CD4-positive, alpha-beta T cell treated with Interleukin-6 at 100 ng/mL for 8 hours (primary cell): ENCODE results near the gene FBXO40.
"Not testable (repeated sequence)": the region's sequence is repeated elsewhere in the genome, so short reads cannot be mapped to it uniquely, and the experiment has no call there.

Experiments
- DNase-seq: peaks from one replicate; pipeline ENCODE4 v3.0.0-alpha.2; 2020; ENCODE audit warnings: mixed read lengths, low spot score

Gene FBXO40, protein sequence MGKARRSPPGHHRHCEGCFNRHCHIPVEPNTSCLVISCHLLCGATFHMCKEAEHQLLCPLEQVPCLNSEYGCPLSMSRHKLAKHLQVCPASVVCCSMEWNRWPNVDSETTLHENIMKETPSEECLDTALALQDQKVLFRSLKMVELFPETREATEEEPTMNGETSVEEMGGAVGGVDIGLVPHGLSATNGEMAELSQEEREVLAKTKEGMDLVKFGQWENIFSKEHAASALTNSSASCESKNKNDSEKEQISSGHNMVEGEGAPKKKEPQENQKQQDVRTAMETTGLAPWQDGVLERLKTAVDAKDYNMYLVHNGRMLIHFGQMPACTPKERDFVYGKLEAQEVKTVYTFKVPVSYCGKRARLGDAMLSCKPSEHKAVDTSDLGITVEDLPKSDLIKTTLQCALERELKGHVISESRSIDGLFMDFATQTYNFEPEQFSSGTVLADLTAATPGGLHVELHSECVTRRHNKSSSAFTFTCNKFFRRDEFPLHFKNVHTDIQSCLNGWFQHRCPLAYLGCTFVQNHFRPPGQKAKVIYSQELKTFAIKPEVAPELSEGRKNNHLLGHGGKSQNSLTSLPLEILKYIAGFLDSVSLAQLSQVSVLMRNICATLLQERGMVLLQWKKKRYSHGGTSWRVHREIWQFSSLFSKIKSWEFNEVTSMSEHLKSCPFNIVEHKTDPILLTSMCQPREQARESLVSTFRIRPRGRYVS

DNA sequence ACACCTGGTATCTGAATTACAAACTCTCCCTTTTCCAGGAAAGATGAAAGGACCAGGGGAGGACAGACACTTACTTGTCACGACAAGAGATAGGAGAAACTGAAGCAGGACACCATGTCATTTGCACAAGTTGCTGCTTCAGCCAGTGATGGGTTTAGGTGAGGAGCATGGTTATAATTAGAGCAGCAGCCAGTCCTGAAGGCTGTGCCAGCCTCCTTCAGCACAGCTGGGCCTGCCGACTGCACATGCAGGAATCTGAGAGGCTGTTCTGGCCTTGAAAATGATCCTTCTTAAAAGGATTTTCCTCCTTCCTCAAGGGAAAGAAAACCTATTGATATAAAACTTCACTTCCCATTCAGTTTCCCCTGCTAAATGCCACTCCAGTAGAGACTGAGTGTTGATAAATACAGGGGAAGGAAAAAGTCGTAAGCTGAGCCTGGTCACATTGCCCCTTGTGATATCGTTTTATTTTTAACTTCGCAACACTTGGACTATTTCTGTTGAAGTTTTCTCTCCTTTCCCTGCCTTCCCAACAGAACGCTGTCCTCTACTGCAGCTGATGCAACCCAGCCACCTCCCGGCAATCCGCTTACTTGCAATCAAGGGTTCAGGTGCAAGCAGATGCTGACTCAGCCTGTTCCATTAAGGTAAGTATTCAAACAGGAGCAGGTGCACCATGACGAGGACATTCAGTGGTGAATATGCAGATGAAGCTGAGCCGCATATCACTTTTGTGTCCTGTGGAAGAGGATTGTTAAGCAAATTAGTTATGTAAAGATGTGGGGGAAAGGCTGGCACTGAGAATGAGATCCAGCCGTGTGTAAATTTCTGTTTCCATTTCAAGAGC, at the start of gene FBXO40:
FBXO40 (plus strand) TSS at position 524 of the 847 bp plus-strand sequence. CDS start 27,197 bp downstream, outside the sequence.
- no peak for DNase-seq

DNA sequence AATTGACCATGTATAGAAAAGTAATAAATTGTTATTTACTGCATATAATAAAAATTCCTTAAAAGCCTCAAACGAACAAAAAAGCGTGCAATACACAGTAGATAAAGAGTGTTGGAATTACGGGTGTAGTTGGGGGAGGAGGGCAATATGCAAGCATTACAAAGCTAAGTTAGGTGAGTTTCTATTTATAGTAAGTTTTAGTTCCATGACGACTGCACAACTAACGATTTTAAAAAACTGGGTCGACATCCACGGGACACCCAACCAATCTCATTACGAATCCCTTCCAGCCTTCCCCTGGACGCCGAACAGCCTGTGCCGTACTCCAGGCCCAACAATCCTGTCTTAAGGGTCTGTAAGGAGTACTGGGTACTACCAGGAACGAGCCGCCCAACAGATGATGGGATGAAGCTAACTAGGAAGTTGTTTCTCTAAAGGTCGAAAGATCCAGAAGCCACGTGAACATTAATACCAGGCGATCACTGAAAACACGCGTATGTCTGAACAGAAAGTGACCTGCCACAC, 48.1 kb upstream of the FBXO40 start:
- no peak for DNase-seq

DNA sequence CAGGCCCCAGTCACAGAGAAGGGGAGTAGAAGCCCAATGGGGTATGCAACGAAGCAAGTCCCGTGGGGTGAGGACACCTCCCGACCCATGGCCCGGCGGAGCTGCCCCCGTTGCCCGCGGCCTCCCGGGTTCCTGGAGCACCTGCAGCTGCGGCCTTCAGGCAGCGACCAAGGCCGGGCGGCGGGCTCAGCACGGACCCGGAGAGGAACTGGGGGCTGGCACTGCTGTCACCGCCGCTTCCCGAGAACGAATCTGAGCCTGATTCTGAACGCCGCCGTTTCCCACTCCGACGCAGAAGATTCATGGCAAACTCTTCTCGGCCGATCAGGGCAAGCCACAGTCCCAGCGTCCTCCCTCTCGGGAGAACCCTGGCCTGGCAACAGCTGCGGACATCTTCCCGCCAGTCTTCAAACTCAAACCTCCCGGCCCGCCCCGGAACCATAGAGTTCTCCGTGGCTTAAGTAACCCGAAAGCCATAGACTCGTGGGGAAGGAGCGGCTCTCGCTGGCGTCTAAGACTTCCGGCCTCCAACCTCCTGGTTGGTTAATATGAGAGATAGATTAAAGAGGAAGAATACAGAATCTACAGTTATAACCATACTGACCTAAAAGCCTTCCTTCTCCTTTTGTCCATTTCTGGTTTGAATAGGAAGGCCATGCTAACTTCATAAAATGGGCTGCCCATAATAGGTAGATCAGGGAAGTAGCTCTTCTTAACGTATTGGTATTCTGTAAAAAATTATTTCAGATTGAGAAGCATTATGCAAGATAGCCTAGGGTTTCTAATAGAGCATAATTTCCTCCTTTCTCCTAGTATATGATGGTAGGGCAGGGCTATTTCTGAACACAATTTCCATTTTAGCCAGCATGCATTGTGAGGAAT, 47.4 kb upstream of the FBXO40 start, which contains the start of gene POLQ:
POLQ (minus strand) TSS at position 415 of the 882 bp plus-strand sequence; CDS start at position 304, 111 bp downstream.
- peak; percentile 88 for DNase-seq

DNA sequence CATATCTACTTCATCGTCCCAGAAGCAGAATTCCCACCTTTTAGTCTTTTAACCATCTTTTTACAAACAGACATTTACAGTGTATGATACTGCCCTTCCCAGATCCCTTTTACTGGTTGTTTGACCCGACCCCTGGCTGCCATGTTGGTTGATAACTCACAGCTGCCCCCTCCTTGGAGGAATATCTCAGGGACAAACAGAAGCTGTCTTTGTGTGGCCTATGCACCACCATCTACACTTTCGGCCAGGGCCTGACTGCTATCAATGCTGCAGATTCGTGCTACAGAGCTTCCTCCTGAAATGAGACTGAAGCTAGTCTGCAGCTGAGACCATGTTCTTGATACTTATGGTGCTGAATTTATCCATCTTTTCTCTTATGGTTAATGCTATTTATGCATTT, 40.8 kb upstream of the FBXO40 start:
- DNase-seq, result no peak

DNA sequence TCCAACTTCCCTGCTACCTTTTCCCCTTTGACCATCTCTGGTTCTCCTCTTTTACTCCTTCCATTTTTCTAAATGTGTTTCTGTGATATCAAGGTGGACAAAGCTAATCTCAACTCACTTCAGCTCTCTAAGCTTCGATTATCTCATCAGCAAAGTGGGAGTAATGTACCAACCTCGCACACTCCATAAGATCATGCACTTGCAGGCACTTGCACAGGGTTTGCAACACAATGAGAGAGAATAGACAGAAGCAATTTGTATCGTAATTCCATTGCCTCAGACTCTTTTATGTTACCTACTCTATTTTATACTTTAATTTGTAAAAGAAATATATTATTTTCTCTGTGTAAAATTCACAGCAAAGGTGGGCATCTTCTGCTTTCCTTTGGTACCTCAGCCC, 40.4 kb upstream of the FBXO40 start:
- no peak for DNase-seq

DNA sequence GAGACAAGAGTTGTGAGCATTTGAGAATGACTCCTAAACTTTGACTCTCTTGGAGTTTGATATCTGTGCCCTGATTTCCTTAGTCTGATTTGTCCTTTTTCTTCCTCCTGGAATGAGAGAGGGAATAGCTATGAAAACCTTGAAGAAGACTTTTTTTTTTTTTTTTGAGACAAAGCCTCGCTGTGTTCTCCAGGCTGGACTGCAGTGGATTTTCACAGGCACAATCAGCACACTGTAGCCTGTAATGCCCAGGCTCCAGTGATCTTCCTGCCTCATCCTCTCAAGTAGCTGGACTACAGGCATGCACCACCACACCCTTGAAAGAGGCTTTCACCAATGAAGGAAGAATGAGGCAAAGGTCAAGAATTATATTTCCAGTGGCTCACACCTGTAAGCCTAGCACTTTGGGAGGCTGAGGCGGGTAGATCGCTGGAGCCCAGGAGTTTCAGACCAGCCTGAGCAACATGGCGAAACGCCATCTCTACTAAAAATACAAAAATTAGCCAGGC, 35.7 kb upstream of the FBXO40 start:
- DNase-seq, result no peak

DNA sequence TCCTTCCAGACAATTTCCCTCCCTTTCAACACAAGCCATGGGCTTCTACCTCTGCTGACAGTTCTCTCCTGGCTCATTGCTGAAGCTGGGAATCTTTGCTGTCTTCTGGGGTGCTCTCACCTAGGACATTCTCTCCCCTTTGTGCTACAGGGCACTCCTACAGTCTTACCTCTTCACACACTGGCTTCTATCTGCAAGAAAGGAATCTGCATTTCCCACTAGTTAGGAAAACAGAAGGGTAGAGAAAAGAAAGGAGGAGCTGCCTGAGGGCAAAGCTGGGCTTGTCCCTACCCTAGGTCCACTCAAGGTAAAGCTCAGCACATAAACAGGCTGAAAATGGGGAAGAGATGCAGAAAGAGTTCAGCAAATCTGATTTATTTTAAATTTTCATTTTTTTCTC, 31.0 kb upstream of the FBXO40 start:
- DNase-seq, result no peak

DNA sequence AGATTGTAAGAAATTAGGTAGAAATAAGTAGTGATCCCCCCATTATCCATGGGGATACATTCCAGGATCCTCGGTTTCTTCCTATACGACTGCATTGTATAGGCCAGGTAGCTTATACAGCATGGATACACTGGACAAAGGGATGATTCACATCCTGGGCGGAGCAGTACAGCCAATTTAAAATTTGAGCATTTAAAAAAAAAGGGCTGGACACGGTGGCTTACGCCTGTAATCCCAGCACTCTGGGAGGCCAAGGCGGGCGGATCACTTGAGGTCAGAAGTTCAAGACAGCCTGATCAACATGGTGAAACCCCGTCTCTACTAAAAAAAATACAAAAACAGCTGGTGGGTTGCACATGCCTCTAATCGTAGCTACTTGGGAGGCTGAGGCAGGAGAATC, 26.4 kb upstream of the FBXO40 start:
- no peak for DNase-seq

DNA sequence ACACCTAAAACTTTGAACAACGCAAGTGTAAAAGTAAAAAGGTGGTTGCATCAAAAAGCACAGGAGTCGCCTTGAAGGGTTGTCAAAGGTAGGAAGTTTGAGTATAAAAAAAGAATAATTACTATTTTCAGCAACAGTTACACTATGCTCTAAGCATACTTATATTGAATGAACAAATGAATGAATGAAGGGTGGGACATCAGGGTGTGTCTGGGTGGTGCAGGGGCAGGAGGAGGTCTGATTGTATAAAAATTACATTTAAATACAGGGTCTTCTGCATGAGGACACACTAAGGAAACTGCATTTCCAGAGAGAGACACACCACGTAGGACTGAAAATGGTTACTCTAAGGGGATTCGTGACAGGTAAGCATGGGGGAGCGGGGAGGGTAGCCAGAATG, 25.5 kb upstream of the FBXO40 start, which contains the start of gene ARGFX:
ARGFX (plus strand) TSS at position 301 of the 400 bp plus-strand sequence. CDS start 2,765 bp downstream, outside the sequence.
- DNase-seq, result no peak

DNA sequence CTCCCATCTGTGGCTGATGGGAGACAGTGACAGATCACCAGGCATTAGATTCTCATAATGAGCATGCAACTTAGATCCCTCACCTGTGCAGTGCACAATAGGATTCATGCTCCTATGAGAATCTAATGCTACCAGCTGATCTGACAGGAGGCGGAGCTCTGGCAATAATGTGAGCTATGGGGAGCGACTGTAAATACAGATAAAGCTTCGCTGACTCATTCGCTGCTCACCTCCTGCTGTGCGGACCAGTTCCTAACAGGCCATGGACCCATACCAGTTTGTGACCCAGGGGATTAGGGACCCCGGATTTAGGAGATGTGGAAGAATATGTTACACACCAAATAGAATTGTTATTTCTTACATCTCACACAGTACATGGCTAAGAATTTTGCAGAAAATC, 18.7 kb upstream of the FBXO40 start:
- DNase-seq, result no peak

DNA sequence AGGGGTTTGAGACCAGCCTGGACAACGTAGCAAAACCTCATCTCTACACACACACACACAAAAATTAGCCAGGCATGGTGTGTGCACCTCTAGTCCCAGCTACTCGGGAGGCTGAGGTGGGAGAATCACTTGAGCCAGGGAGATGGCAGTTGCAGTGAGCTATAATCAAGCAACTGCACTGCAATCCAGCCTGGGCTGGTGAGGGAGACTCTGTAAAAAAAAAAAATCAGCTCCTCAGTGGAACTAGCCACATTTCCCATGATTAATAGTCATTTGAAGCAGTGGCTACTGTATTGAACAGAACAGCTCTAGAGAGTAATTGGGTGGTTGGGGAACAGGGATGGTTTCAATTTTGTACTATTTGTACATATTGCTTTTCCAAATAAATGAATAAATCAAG, 11.5 kb upstream of the FBXO40 start:
- DNase-seq, result no peak

DNA sequence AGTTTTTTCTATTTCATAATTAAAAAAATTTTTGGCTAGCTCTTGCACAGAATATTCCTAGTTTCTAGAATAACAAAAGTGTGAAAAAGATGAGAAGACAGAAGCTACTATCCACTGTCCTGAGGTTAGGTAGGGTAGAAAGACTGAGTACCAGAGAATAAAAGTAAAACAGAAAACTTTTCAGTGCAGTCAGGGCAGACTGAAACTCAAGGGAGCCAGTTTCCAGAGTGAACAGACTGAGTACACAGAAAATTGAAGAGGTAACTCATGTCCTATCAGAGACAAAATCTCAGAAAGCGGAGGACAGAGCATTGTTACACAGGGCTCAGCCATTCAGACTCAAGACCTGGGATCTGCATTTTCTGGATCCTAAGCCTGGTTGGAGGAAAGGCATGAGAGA, 8.8 kb upstream of the FBXO40 start:
- DNase-seq, result no peak

DNA sequence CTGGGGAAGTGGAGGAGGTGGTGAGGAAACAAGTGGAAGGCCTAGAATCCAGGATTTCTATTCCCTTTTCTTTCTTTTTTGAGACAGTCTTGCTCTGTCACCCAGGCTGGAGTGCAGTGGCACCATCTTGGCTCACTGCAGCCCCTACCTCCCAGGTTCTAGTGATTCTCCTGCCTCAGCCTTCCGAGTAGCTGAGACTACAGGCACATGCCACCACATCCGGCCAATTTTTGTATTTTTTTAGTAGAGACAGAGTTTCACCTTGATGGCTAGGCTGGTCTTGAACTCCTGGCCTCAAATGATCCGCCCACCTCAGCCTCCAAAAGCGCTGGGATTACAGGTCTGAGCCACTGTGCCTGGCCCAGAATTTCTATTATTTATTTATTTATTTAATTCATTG, 627 bp downstream of the FBXO40 start:
- not testable (repeated sequence) for DNase-seq

DNA sequence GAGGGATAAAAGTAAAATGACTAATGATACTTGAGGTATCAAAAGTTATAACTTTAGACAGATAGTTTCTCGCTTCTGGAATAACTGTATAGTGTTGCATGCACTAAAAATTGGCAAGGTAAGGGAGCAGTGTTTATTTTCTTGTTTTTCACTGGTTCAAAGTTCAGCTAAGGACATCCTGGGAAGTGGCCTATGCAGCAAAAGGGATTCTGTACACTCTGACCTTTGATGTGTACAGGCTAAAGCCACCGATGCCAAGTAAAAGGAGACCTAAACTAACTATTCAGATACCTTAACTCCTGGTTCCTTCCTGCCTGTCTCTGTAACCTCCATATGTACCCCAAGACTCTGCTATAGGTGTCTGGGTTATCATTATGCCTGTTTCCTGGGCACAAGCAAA, 1.7 kb downstream of the FBXO40 start:
- DNase-seq, result no peak

DNA sequence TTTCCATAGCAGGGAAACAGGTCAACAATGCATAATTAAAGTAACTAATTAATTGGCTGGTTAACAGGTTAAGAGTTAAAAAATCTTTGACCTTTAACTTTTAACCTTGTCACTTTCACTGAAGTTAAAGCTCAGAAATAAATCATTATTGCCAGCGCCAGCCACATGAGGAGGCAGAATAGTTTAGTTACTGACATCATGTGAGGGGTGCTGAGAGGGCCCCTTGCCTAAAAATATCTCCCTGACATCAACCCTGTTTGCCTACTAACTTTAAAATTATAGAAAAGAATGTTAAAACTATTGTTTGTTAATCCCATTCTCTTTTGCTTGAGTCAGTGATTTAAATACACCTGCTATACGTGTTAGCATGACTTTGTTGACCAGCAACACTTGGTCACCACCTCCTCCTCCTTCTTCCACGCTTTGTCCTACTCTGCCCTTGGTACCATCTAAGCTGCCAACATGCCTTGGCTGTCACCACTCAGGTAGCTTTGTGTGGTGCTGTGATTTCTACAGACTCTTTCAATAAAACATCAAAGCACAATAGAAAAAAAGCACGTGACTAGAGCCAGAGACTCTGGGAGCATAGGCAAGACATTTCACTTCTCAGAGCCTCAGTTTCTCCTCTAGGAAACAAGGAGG, 2.7 kb downstream of the FBXO40 start:
- DNase-seq, result no peak

DNA sequence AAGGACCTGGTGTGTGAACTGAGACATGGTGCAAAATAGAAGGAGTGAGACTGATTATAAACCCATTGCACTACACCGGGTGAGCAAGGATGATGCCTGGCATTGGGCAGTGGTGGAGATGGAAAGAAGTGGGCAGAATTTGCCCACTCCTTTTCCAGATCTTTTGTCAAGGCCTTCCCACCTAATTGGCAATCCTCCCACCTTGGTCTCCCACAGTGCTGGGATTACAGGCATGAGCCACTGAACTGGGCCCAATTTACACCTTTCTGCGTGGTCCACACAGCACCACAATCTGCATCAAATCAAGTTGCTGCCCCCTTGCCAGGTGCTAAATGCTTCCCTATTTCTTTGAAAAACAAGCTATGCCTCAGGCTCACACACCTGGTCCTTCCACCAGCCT, 5.4 kb downstream of the FBXO40 start:
- no peak for DNase-seq

DNA sequence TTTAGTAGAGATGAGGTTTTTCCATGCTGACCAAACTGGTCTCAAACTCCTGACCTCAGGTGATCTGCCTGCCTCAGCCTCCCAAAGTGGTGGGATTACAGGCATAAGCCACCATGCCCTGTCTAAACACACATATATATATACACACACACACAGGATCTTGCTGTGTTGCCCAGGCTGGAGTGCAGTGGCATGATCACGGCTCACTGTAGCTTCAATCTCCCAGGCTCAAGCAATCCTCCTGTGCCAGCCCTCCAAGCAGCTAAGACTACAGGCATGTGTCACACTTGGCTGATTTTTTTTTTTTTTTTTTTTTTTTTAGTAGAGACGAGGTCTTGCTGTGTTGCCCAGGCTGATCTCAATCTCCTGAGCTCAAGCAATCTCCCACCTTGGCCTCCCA, 6.7 kb downstream of the FBXO40 start:
- not testable (repeated sequence) for DNase-seq

DNA sequence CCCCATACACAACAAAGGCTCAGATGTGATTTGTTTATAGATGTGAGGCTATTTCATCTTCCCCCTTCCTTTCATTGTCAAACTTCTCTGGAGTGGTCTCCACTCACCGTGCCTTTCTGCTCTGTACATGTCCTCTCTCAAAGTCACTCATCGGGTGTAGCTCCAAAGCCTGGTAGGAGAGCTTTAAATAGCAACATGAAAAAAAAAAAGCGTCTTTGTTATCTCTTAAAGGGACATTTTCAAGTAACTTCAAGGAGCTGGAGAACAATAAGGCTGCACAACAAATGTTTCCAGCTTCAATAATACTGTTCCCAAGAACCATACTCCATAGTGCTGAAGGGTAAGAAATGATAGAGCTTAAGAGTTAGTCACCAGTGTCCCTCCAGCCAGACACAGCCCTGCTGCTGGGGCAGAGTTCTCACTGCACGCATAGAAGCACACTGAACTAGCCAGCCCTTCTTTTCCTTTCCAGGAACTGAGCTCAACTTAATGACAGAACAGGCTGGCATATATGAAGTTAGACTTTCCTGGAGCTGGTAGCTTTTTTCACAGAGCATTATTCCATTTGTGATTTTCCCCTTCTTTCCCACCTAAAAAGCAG, 8.1 kb downstream of the FBXO40 start:
- no peak for DNase-seq

DNA sequence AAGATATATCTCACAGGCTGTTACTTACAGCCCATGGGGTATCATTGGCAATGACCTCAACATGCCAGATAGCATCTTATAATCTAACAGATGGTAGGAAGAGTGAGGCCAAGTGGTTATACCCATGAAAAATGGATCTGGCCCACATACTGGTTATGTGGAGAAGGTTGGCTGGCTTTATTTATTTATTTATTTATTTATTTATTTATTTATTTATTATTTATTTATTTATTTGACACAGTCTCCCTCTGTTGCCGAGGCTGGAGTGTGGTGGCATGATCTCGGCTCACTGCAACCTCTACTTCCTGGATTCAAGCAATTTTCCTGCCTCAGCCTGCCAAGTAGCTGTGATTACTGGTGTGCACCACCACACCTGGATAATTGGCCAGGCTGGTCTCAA, 11.6 kb downstream of the FBXO40 start:
- no peak for DNase-seq

DNA sequence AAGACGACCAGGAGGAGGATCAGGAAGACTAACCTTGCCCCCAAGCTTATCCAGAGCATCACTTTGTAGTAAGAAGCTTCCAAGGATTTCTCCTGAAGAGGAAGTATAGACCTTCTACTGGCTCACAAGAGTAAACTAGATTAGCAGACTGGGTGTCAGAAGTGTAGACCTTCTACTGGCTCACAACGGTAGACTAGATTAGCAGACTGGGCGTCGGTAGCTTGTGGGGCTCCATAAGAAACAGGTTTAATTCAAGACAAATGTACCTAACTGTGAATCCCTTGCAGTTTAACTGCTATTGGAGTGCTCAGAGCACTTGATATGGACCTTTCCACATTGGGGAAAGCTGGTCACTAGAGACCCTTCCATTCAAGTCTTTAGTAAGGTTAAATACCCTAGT, 12.9 kb downstream of the FBXO40 start:
- DNase-seq, result no peak
